GM18909 (cell line): ENCODE data around the gene CCDC71L.
"Not testable (repeated sequence)": the region's sequence is repeated elsewhere in the genome, so short reads cannot be mapped to it uniquely, and the experiment has no call there.

Experiments
- ATAC-seq: cut with Tn5 transposase; IDR thresholded peaks from one replicate; pipeline ENCODE4 v1.9.1; 2021; ENCODE audit warnings: mild to moderate bottlenecking; ENCODE audit not compliant: unreplicated experiment, poor library complexity

The CCDC71L gene

GRCh38 chr7:106660862-106661720, at the start of gene CCDC71L:
Gene CCDC71L (minus strand): TSS chr7:106661158. CDS start chr7:106660896, 262 bp downstream.
- ATAC-seq: peak; percentile 77

GRCh38 chr7:106709604-106710003, 48.6 kb upstream of the CCDC71L start:
- ATAC-seq: not testable (repeated sequence)

- no peak for ATAC-seq
These were observed 43.3 kb upstream of the CCDC71L start for GRCh38 chr7:106704000-106704840.

GRCh38 chr7:106693677-106694353, 32.9 kb upstream of the CCDC71L start:
- no peak for ATAC-seq

GRCh38 chr7:106692450-106693051, 31.6 kb upstream of the CCDC71L start:
- ATAC-seq: no peak

GRCh38 chr7:106688161-106688560, 27.2 kb upstream of the CCDC71L start:
- ATAC-seq: not testable (repeated sequence)

- no peak for ATAC-seq
These were observed 23.0 kb upstream of the CCDC71L start for GRCh38 chr7:106683941-106684340.

GRCh38 chr7:106681815-106682495, 21.0 kb upstream of the CCDC71L start:
- ATAC-seq: no peak

GRCh38 chr7:106679153-106679931, 18.4 kb upstream of the CCDC71L start:
- peak; percentile 87 for ATAC-seq

- no peak for ATAC-seq
These were observed 17.8 kb upstream of the CCDC71L start for GRCh38 chr7:106678795-106679152.

GRCh38 chr7:106676506-106676905, 15.5 kb upstream of the CCDC71L start:
- not testable (repeated sequence) for ATAC-seq

- ATAC-seq: not testable (repeated sequence)
These were observed 12.7 kb upstream of the CCDC71L start for GRCh38 chr7:106673688-106674087.

GRCh38 chr7:106671930-106672329, 11.0 kb upstream of the CCDC71L start:
- ATAC-seq: not testable (repeated sequence)

- no peak for ATAC-seq
These were observed 10.2 kb upstream of the CCDC71L start for GRCh38 chr7:106671160-106671559.

- no peak for ATAC-seq
These were observed 8.0 kb upstream of the CCDC71L start for GRCh38 chr7:106668861-106669524.

GRCh38 chr7:106666353-106666752, 5.4 kb upstream of the CCDC71L start:
- ATAC-seq: no peak

GRCh38 chr7:106664343-106664742, 3.4 kb upstream of the CCDC71L start:
- ATAC-seq: no peak
